ENCODE data around the gene UGT1A3. TPM values are rescaled to one million over a fixed set of nuclear protein-coding genes. Genes with fewer than 3 reads are reported as not detected.

Gene UGT1A3
- total and polyA plus RNA-seq, 10 of the 15 experiments (the other 5 are each of a cell fraction or from before 2014, with no cell fraction given) = not detected

GRCh38 chr2:233764761-233765160 lies 35.9 kb downstream of the UGT1A3 start:
- no peaks in the 10 kb centered on the region for H3K79me2 ChIP-seq (ENCODE audit: control insufficient read depth, insufficient read depth, low read length)
- TF ChIP-seq SUPT20H (IDR thresholded peaks at IDR 0.05; ENCODE audit: borderline replicate concordance, control insufficient read depth, low read depth, low read length) (no peak), CEBPB (IDR thresholded peaks at IDR 0.05; ENCODE audit: borderline replicate concordance in 1 of 2, low read depth in 2 of 2, low read length in 2 of 2) (no peak), SUZ12 (IDR thresholded peaks at IDR 0.05; ENCODE audit: unreplicated experiment) (no peak), YY1 (IDR thresholded peaks at IDR 0.05; ENCODE audit: low read depth, low read length) (no peak), PBX3 (IDR thresholded peaks at IDR 0.05; ENCODE audit: insufficient replicate concordance, low read depth, low read length) (no peak), HDAC2 (IDR thresholded peaks at IDR 0.05) (no peak), ZNF207 (IDR thresholded peaks at IDR 0.05; ENCODE audit: borderline replicate concordance) (no peak), BRCA1 (IDR thresholded peaks at IDR 0.05; ENCODE audit: low read depth, low read length) (no peak), ZBTB4 (CRISPR knock-in tag; IDR thresholded peaks at IDR 0.05) (no peak), EED (IDR thresholded peaks at IDR 0.05; ENCODE audit: low read depth) (no peak), USF1 (IDR thresholded peaks at IDR 0.05; ENCODE audit: borderline replicate concordance, extremely low read length, insufficient read depth, low read depth, low read length) (no peak), YBX1 (IDR thresholded peaks at IDR 0.05) (no peak), NFYA (IDR thresholded peaks at IDR 0.05; ENCODE audit: borderline replicate concordance, low read depth, low read length) (no peak), TCF7 (IDR thresholded peaks at IDR 0.05; ENCODE audit: borderline replicate concordance) (no peak), CEBPZ (IDR thresholded peaks at IDR 0.05; ENCODE audit: low read depth, low read length) (no peak), ZNF622 (IDR thresholded peaks at IDR 0.05) (no peak), HDGF (IDR thresholded peaks at IDR 0.05) (no peak)

More at GRCh38 chr2:233764761-233765160, 35.9 kb downstream of the UGT1A3 start:
- H3K27ac ChIP-seq (ENCODE audit: control insufficient read depth, insufficient read depth) = no peak overlapping the region
- H2AFZ ChIP-seq (ENCODE audit: control insufficient read depth, low read depth, low read length) = no peak overlapping the region
- H3K4me1 ChIP-seq (ENCODE audit: control insufficient read depth, insufficient read depth, low read length) = no peaks in the 10 kb centered on the region
- DNase-seq (ENCODE audit: low read depth, low spot score) (no peak), ATAC-seq (no peak), FAIRE-seq (no peak)
- H3K36me3 ChIP-seq (ENCODE audit: control insufficient read depth in 2 of 2, insufficient read depth in 2 of 2, low read length in 1 of 2) = no peaks in the 10 kb centered on the region
- POLR2A ChIA-PET = no interaction called here
- no peak overlapping the region for H3K4me2 ChIP-seq (ENCODE audit: control insufficient read depth, insufficient read depth)
- 0% methylated on average over 3 of the region's 3 CpGs for WGBS (ENCODE audit: insufficient coverage, insufficient replicate concordance, low lambda C conversion rate, missing lambda C conversion rate)
- no TSS peak for BruUV-seq (replicated peaks)
- peaks cover 0 to 3% of the 10 kb centered on the region in 2 experiments; a peak in 1 of 4 replicates for H3K27me3 ChIP-seq (replicated peaks in 1 of 2; ENCODE audit: control insufficient read depth in 2 of 2, insufficient read depth in 2 of 2, low read length in 1 of 2)
- intact Hi-C loops (cut with micrococcal nuclease; ENCODE audit: unreplicated experiment) (no loop called here), in situ Hi-C loops (cut with MboI) (no loop called here)
- no peaks in the 10 kb centered on the region for H3K9me3 ChIP-seq (replicated peaks; ENCODE audit: control insufficient read depth, insufficient read depth, low read length)
- no peak overlapping the region for H3K4me3 ChIP-seq
- CTCF ChIA-PET = no interaction called here
- SMC1A ChIA-PET (ENCODE audit: uncharacterized antibody, unreplicated experiment) = no interaction called here
- H3K9ac ChIP-seq (ENCODE audit: control insufficient read depth, insufficient read depth, low read length) = no peak overlapping the region
- H4K20me1 ChIP-seq (ENCODE audit: control insufficient read depth, insufficient read depth) = no peaks in the 10 kb centered on the region
- RAD21 ChIA-PET (ENCODE audit: unreplicated experiment) = no interaction called here

All from GM12878 (cell line).